Right kidney (tissue), 9 donors: ENCODE data around the gene CEP95.
"Not testable (repeated sequence)": the region's sequence is repeated elsewhere in the genome, so short reads cannot be mapped to it uniquely, and the experiment has no call there.

Experiments used
- DNase-seq: peaks from one replicate; pipeline ENCODE4 v3.0.0-alpha.2; 2016
- long read RNA-seq, 8 donors: transcript quantifications; one replicate each; lab custom pipeline, GENCODE V29; 2026

CEP95 gene
- long read RNA-seq, donor 1, partial matches to known transcripts: 0 of 5 reads
- long read RNA-seq, donor 1, other reads (novel, unspliced or antisense): 0 of 5 reads
- long read RNA-seq, donor 2: 0 reads
- long read RNA-seq, donor 3, partial matches to known transcripts: 0 of 4 reads
- long read RNA-seq, donor 3, other reads (novel, unspliced or antisense): 0 of 4 reads
- long read RNA-seq, donor 4, transcript CEP95-212 (4 exons, 903 nt): major isoform, 5 of 18 reads
- long read RNA-seq, donor 4, partial matches to known transcripts: 6 of 18 reads
- long read RNA-seq, donor 4, other reads (novel, unspliced or antisense): 0 of 18 reads
- long read RNA-seq, donor 5, partial matches to known transcripts: 0 of 3 reads
- long read RNA-seq, donor 5, other reads (novel, unspliced or antisense): 0 of 3 reads
- long read RNA-seq, donor 6, partial matches to known transcripts: 0 of 2 reads
- long read RNA-seq, donor 6, other reads (novel, unspliced or antisense): 0 of 2 reads
- long read RNA-seq, donor 7: 0 reads
- long read RNA-seq, donor 8, partial matches to known transcripts: 0 of 26 reads
- long read RNA-seq, donor 8, other reads (novel, unspliced or antisense): 21 of 26 reads

- peak; percentile 99 for DNase-seq
Observed at GRCh38 chr17:64506576-64507412, at the start of gene CEP95. Gene CEP95 (plus strand): TSS chr17:64506977. CDS start chr17:64507098, 121 bp downstream.

DNA sequence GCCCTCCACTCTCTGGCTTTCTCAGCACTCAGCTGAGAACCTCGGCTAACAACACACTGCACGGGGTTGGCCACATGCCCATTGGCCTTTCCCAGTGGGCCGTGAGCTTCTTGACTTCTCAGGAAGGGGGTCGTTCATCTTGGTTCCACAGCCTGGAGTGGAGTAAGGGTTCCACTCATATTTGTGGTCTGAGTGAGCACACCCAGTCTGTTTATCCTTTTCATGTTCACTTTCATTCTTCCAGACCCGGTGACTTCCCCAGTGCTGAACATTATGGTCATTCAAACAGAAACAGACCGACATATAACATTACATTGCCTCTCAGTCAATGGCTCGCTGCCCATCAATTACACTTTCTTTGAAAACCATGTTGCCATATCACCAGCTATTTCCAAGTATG, 49.6 kb upstream of the CEP95 start:
- no peak for DNase-seq

DNA sequence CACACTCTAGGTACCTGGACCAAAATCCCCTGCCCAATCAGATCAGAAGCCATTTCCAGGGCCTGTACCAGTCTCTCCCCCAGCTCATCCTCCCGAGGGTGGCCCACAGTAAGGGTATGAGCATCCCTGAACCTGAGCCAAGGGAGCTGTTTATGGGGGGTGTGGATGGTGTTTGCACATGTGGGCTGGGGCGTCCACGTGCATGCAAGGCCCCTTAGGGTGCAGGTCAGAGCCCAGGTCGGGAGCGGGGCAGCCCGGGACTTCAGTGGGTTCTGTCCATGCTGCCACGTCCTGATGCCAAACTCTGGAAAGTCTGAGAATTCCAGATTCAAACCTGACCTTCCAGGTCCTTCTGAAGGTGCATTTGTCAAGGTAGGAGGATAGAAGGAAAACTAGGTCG, 48.0 kb upstream of the CEP95 start:
- DNase-seq: no peak

- DNase-seq: no peak
Observed at GRCh38 chr17:64459284-64459747, 47.5 kb upstream of the CEP95 start.

- not testable (repeated sequence) for DNase-seq
Observed at GRCh38 chr17:64459818-64460217, 47.0 kb upstream of the CEP95 start.

- DNase-seq: no peak
Observed at GRCh38 chr17:64460955-64461354, 45.8 kb upstream of the CEP95 start.

GRCh38 chr17:64461788-64462187, 45.0 kb upstream of the CEP95 start:
- DNase-seq: no peak

DNA sequence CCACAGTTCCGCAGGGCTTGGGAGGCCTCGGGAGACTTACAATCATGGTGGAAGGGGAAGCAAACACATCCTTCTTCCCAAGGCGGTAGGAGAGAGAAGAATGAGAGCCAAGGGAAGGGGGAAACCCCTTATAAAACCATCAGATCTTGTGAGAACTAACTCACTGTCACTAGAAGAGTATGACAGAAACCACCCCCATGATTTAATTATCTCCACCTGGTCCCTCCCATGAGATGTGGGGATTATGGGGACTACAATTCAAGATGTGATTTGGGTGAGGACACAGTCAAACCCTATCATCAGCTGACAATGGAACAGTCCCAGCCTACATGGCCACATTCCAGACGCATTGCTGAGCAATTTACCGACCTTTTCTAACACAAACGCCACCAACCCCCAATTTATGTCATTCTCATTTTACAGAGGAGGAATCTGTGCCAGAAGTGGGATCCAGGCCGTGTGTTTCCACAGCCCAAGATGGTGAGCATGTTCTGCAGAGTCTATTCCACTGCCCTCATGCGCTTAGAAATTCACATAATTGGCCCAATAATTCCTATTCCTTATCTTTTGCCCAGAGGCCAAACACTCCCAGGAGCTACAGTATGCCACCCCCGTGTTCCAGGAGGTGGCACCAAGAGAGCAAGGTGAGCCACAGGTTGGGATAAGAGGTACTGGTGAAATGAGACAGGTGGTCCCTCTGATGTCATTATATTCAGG, 40.6 kb upstream of the CEP95 start:
- no peak for DNase-seq

- DNase-seq: not testable (repeated sequence)
Observed at GRCh38 chr17:64466834-64467233, 39.9 kb upstream of the CEP95 start.

DNA sequence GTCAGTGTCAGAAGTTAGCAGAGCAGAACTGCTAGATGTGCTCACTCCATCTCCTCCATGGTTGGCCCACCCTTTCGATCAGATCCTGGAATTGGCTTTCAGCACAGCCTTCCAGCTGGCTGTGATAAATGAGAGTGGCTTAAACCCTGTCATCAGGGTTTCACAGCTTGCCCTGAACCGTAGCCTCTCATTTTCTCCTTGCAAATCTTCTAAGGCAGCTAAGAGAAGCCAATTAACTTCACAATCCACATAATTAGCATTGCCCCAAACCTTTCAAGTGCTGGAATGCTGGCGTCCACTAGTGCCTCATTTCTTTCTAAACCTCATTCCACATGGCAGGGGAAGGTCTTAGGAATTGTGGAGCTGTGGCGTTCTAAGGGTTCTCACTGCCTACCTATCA, 36.2 kb upstream of the CEP95 start:
- DNase-seq: no peak

DNA sequence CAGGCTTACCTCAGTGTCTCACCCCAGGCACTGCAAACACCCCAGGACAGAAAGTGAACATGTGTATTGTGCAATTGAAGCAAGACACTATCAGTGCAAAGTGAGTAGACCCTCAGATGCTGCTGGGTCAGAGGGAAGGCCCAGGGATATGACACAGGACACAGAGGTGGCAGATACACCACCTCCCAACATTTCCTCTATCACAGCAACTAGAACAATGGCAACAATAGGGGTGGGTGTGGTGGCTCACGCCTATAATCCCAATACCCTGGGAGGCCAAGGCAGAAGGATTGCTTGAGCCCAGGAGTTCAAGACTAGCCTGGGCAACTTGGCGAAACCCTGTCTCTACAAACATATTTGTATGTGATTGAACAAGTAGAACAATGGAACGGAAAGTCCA, 35.3 kb upstream of the CEP95 start:
- DNase-seq: no peak

DNA sequence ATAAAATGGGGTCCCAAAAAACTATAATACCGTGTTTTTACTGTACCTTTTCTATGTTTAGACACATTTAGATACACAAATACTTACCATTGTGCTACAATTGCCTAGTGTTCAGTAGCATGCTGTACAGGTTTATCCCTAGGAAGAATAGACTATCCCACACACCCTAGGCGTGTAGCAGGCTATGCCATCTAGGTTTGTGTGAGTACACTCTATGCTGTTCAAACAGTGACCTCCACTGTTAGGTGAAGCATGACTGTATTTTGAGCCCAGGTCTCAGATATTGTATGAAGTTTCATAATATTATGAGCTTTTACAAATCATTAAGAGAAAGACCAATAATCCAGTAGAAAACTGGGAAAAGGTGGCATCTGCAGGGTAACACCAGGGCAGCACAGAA, 34.2 kb upstream of the CEP95 start:
- no peak for DNase-seq

DNA sequence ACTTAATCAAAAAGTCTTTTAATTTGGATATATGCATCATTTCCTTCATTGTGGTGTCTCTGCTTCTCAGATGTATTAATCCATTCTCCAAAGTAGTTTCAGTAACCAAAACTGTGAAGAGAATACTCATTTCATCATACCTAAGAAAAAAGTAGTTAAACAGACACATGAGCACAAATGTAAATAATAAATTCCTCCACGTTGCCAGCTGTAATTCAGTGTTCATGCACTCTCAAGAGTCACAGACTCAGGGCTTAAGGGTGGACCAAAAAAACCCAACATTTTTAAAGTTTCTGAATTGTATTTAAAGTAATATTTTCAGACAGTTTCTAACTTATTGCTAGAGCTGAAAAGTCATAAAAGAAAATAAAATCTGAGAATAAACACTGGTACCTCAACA, 28.9 kb upstream of the CEP95 start:
- DNase-seq: no peak

- no peak for DNase-seq
Observed at GRCh38 chr17:64480951-64481350, 25.8 kb upstream of the CEP95 start.

GRCh38 chr17:64484380-64484779, 22.4 kb upstream of the CEP95 start:
- no peak for DNase-seq

DNA sequence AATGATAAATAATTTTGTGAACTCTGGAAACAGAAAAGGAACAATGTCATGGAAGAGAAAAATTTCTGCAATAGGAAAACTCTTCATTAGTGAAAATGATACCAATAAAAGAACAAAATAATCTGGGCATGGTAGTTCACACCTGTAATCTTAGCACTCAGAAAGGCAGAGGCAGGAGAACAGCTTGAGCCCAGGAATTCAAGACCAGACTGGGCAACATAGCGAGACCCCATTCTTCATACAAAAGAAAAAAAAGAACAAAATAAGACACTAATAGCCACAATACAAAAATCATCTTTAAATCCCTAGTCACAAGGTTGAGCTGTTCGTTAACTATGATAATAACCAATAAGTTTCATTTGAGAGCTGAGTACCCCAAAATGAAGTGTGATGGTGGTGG, 18.5 kb upstream of the CEP95 start:
- DNase-seq: no peak

DNA sequence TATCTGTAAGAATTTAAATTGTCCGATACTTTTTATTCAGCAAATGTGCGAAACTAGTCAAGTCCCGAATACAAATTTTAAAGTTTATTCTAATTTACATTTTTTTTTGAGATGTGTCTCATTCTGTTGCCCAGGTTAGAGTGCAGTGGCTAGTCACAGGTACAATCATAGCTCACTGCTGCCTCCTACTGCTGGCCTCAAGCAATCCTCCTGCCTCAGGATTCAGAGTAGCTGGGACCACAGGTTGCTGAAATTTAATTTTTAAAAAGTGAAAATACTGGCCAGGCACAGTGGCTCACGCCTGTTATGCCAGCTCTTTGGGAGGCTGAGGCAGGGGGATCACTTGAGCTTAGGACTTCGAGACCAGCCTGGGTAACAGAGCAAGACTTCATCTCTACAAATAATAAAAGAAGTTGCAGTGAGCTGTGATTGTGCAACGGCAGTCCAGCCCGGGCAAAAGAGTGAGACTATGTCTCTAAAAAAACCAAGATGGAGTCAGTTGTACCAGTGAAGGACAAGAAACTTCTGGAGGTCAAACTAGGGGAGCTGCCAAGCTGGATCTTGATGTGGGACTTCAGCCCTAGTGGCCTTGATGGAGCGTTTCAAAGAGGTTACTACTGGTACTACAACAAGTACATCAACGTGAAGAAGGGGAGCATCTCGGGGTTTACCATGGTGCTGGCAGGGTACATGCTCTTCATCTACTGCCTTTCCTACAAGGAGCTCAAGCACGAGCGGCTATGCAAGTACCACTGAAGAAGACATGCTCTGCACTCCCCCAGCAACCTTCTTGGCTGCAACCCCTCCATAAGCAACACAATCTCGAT, 15.5 kb upstream of the CEP95 start:
- no peak for DNase-seq

- no peak for DNase-seq
Observed at GRCh38 chr17:64491994-64492393, 14.8 kb upstream of the CEP95 start.

GRCh38 chr17:64492481-64493109, 14.2 kb upstream of the CEP95 start:
- no peak for DNase-seq

GRCh38 chr17:64494121-64494520, 12.7 kb upstream of the CEP95 start:
- DNase-seq: no peak

DNA sequence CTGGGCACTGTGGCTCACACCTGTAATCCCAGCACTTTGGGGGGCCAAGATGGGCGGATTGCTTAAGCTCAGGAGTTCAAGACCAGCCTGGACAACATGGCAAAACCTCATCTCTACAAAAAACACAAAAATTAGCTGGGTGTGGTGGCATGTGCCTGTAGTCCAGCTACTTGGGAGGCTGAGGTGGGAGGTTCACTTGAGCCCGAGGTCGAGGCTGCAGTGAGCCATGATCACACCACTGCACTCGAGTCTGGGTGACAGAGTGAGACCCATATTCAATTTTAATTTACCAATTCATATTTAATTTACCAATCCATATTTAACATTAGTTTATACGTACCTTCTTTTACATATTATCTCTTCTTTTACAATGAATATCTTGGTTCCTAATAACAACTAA, 11.5 kb upstream of the CEP95 start:
- not testable (repeated sequence) for DNase-seq
